Neural cell (in vitro differentiated cells): ENCODE results near the gene FUT7.

Source experiments
- EP300 ChIP-seq: fragments of 450-650 bp; conservative IDR thresholded peaks from 2 replicates; pipeline ENCODE4 v1.6.1; 2014; ENCODE audit warnings: antibody characterized with exemption, mild to moderate bottlenecking, moderate library complexity; ENCODE audit not compliant: poor library complexity, severe bottlenecking
- POLR2AphosphoS5 ChIP-seq: IDR thresholded peaks from 2 replicates; pipeline ENCODE4 v1.6.1; 2012
- RAD21 ChIP-seq: fragments of 450-650 bp; conservative IDR thresholded peaks from 2 replicates; pipeline ENCODE4 v1.6.1; 2014; ENCODE audit warnings: antibody characterized with exemption, mild to moderate bottlenecking, moderate library complexity
- TAF1 ChIP-seq: IDR thresholded peaks from 2 replicates; pipeline ENCODE4 v1.6.1; 2012; ENCODE audit warnings: low read depth
- TF ChIP-seq, protein P1 (sequence below): fragments of 450-650 bp; IDR thresholded peaks from 2 replicates; pipeline ENCODE4 v1.5.1; 2014; ENCODE audit warnings: antibody characterized with exemption, mild to moderate bottlenecking, moderate library complexity; ENCODE audit not compliant: poor library complexity, severe bottlenecking

DNA sequence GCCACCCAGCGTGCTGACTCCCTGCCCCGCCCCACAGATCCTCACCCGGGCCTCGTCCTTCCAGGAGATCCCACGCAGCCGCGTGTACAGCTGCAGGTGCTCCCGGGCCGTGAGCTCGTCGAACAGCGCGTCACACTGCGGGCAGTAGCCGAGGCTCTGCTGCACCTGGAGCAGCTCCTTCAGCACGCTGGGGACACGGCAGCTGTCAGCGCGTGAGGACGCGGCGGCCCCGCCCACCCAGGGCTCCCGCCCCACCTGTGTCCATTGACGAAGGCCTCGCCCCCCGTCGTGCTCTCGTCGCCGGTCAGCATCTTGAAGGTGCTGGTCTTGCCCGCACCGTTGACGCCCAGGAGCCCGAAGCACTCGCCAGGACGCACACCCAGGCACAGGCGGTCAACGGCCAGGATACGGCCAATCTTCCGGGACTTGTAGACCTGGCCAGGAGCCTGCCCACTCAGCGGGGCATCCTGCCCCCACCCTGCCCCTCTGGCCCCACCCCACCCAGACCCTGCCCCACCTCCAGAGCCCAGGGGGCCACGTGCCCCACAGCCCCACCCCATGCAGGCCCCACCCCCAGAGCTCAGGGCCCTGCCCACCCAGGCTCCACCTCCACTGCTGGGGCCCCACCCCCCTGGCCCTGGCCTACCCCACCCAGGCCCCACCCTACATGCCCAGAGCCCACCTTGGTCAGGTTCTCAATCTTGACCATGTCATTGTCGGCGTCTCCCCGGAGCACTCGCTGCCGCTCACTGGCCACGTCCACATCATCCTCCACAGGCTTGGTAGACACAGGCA lies 21.8 kb downstream of the FUT7 start:
- TF ChIP-seq RAD21 (no peak), EP300 (no peak), POLR2AphosphoS5 (no peak), TAF1 (no peak)
- TF ChIP-seq, protein P1, sequence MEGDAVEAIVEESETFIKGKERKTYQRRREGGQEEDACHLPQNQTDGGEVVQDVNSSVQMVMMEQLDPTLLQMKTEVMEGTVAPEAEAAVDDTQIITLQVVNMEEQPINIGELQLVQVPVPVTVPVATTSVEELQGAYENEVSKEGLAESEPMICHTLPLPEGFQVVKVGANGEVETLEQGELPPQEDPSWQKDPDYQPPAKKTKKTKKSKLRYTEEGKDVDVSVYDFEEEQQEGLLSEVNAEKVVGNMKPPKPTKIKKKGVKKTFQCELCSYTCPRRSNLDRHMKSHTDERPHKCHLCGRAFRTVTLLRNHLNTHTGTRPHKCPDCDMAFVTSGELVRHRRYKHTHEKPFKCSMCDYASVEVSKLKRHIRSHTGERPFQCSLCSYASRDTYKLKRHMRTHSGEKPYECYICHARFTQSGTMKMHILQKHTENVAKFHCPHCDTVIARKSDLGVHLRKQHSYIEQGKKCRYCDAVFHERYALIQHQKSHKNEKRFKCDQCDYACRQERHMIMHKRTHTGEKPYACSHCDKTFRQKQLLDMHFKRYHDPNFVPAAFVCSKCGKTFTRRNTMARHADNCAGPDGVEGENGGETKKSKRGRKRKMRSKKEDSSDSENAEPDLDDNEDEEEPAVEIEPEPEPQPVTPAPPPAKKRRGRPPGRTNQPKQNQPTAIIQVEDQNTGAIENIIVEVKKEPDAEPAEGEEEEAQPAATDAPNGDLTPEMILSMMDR, result no peak
